IPS-11a (cell line): ENCODE measurements around the gene KRTAP19-3.
"Not testable (repeated sequence)": the region's sequence is repeated elsewhere in the genome, so short reads cannot be mapped to it uniquely, and the experiment has no call there.

Source experiments
- H3K4me3 ChIP-seq: one replicate; pipeline ENCODE4 v1.5.1; 2013; ENCODE audit warnings: low read depth, low read length, control low read depth

Gene KRTAP19-3

GRCh38 chr21:30491963-30492428 is at the start of gene KRTAP19-3:
TSS of gene KRTAP19-3 (minus strand) at chr21:30492013. CDS start at chr21:30491957, 56 bp downstream.
- H3K4me3 ChIP-seq, result no peak within 1 kb of the TSS

- no peak overlapping the region for H3K4me3 ChIP-seq
Measured at GRCh38 chr21:30518876-30519275, 27.1 kb upstream of the KRTAP19-3 start.

GRCh38 chr21:30515681-30516080 is 23.9 kb upstream of the KRTAP19-3 start:
- no peak overlapping the region for H3K4me3 ChIP-seq

GRCh38 chr21:30505621-30506205 is 13.9 kb upstream of the KRTAP19-3 start:
- not testable (repeated sequence) for H3K4me3 ChIP-seq

- H3K4me3 ChIP-seq, result no peak within 1 kb of the TSS
Measured at GRCh38 chr21:30502041-30502440, 10.2 kb upstream of the KRTAP19-3 start, which contains the start of gene KRTAP19-5. TSS of gene KRTAP19-5 (minus strand) at chr21:30502141. CDS start at chr21:30502090, 51 bp downstream.

- no peak within 1 kb of the TSS for H3K4me3 ChIP-seq
Measured at GRCh38 chr21:30497065-30497464, 5.3 kb upstream of the KRTAP19-3 start, which contains the start of gene KRTAP19-4. TSS of gene KRTAP19-4 (minus strand) at chr21:30497165. CDS start at chr21:30497110, 55 bp downstream.

- H3K4me3 ChIP-seq, result no peak within 1 kb of the TSS
Measured at GRCh38 chr21:30487336-30487735, 4.5 kb downstream of the KRTAP19-3 start, which contains the start of gene KRTAP19-2. TSS of gene KRTAP19-2 (minus strand) at chr21:30487436. CDS start at chr21:30487348, 88 bp downstream.

GRCh38 chr21:30486180-30486579 is 5.6 kb downstream of the KRTAP19-3 start:
- no peak overlapping the region for H3K4me3 ChIP-seq

- H3K4me3 ChIP-seq, result no peak overlapping the region
Measured at GRCh38 chr21:30482130-30482529, 9.7 kb downstream of the KRTAP19-3 start.

- no peak within 1 kb of the TSS for H3K4me3 ChIP-seq
Measured at GRCh38 chr21:30480145-30480544, 11.7 kb downstream of the KRTAP19-3 start, which contains the start of gene KRTAP19-1. TSS of gene KRTAP19-1 (minus strand) at chr21:30480367. CDS start at chr21:30480317, 50 bp downstream.

GRCh38 chr21:30479259-30479658 is 12.6 kb downstream of the KRTAP19-3 start:
- H3K4me3 ChIP-seq, result no peak overlapping the region

- H3K4me3 ChIP-seq, result no peak overlapping the region
Measured at GRCh38 chr21:30478004-30478403, 13.8 kb downstream of the KRTAP19-3 start.

- H3K4me3 ChIP-seq, result no peak overlapping the region
Measured at GRCh38 chr21:30468900-30469714, 22.7 kb downstream of the KRTAP19-3 start.

- no peak overlapping the region for H3K4me3 ChIP-seq
Measured at GRCh38 chr21:30463713-30464112, 28.1 kb downstream of the KRTAP19-3 start.

GRCh38 chr21:30448514-30448913 is 43.3 kb downstream of the KRTAP19-3 start:
- H3K4me3 ChIP-seq, result no peak overlapping the region

- H3K4me3 ChIP-seq, result no peak overlapping the region
Measured at GRCh38 chr21:30447056-30447455, 44.8 kb downstream of the KRTAP19-3 start.

GRCh38 chr21:30444204-30444603 is 47.6 kb downstream of the KRTAP19-3 start:
- no peak overlapping the region for H3K4me3 ChIP-seq

- H3K4me3 ChIP-seq, result no peak overlapping the region
Measured at GRCh38 chr21:30443226-30443625, 48.6 kb downstream of the KRTAP19-3 start.
